ENCODE data around the gene TRMT10C.

TRMT10C gene

GRCh38 chr3:101561630-101562328 is at the start of gene TRMT10C:
Gene TRMT10C (plus strand): TSS chr3:101561868. CDS start chr3:101564782, 2,914 bp downstream.
- peak within 1 kb of the TSS; percentile 77; the same call in 1 of the 2 replicates for H2AFZ ChIP-seq (ENCODE audit: low read depth, low read length)
- H3K27me3 ChIP-seq (ENCODE audit: low read depth, low read length), result no peaks in the 10 kb centered on the region
- H3K36me3 ChIP-seq (replicated peaks; ENCODE audit: low read depth, low read length), result peaks cover 36% of the 10 kb centered on the region
- TF ChIP-seq CTCF (IDR thresholded peaks at IDR 0.05; ENCODE audit: low read depth, low read length), result no peak
- TF ChIP-seq EZH2phosphoT487 (IDR thresholded peaks at IDR 0.05; ENCODE audit: low read depth), result no peak
- H3K4me1 ChIP-seq (ENCODE audit: low read length), result peaks cover 26% of the 10 kb centered on the region
- no peaks in the 10 kb centered on the region for H3K9me3 ChIP-seq (ENCODE audit: insufficient read depth, low read length)
- peaks cover 54% of the 10 kb centered on the region for H3K79me2 ChIP-seq (ENCODE audit: low read length)
- peak within 1 kb of the TSS; percentile 88 for H3K9ac ChIP-seq (ENCODE audit: low read length)
- peaks cover 32% of the 10 kb centered on the region for H4K20me1 ChIP-seq (ENCODE audit: insufficient read depth, low read length)
- H3K4me2 ChIP-seq (ENCODE audit: low read length), result peak within 1 kb of the TSS; percentile 92
- H3K4me3 ChIP-seq (ENCODE audit: low read length), result peak within 1 kb of the TSS; percentile 96
- H3K27ac ChIP-seq (ENCODE audit: low read length), result peak within 1 kb of the TSS; percentile 70

- Histone ChIP-seq H3K4me1 (ENCODE audit: low read length) (peaks cover 21% of the 10 kb centered on the region), H3K4me2 (ENCODE audit: low read length) (peak overlapping the region; percentile 77), H3K79me2 (ENCODE audit: low read length) (peaks cover 8% of the 10 kb centered on the region; the same call in 1 of the 2 replicates), H3K27me3 (ENCODE audit: low read depth, low read length) (no peaks in the 10 kb centered on the region), H4K20me1 (ENCODE audit: insufficient read depth, low read length) (no peaks in the 10 kb centered on the region), H3K27ac (ENCODE audit: low read length) (peak overlapping the region; percentile 67; the same call in 1 of the 2 replicates), H3K9ac (ENCODE audit: low read length) (peak overlapping the region; percentile 73), H3K36me3 (replicated peaks; ENCODE audit: low read depth, low read length) (no peaks in the 10 kb centered on the region), H3K4me3 (ENCODE audit: low read length) (peak overlapping the region; percentile 82), H2AFZ (ENCODE audit: low read depth, low read length) (peak overlapping the region; percentile 81), H3K9me3 (ENCODE audit: insufficient read depth, low read length) (no peaks in the 10 kb centered on the region)
- no peak for TF ChIP-seq CTCF (IDR thresholded peaks at IDR 0.05; ENCODE audit: low read depth, low read length)
- TF ChIP-seq EZH2phosphoT487 (IDR thresholded peaks at IDR 0.05; ENCODE audit: low read depth), result no peak
Measured at GRCh38 chr3:101512396-101512645, 49.3 kb upstream of the TRMT10C start.

- no peaks in the 10 kb centered on the region for H3K27me3 ChIP-seq (ENCODE audit: low read depth, low read length)
- peak within 1 kb of the TSS; percentile 77 for H3K4me2 ChIP-seq (ENCODE audit: low read length)
- H3K36me3 ChIP-seq (replicated peaks; ENCODE audit: low read depth, low read length), result no peaks in the 10 kb centered on the region
- H3K27ac ChIP-seq (ENCODE audit: low read length), result peak within 1 kb of the TSS; percentile 67
- H3K79me2 ChIP-seq (ENCODE audit: low read length), result peaks cover 8% of the 10 kb centered on the region; the same call in 1 of the 2 replicates
- H3K4me3 ChIP-seq (ENCODE audit: low read length), result peak within 1 kb of the TSS; percentile 82
- H3K4me1 ChIP-seq (ENCODE audit: low read length), result peaks cover 27% of the 10 kb centered on the region
- H2AFZ ChIP-seq (ENCODE audit: low read depth, low read length), result peak within 1 kb of the TSS; percentile 94
- peak within 1 kb of the TSS; percentile 73 for H3K9ac ChIP-seq (ENCODE audit: low read length)
- no peaks in the 10 kb centered on the region for H4K20me1 ChIP-seq (ENCODE audit: insufficient read depth, low read length)
- no peak for TF ChIP-seq EZH2phosphoT487 (IDR thresholded peaks at IDR 0.05; ENCODE audit: low read depth)
- no peak for TF ChIP-seq CTCF (IDR thresholded peaks at IDR 0.05; ENCODE audit: low read depth, low read length)
- no peaks in the 10 kb centered on the region for H3K9me3 ChIP-seq (ENCODE audit: insufficient read depth, low read length)
Measured at GRCh38 chr3:101512646-101513418, 48.8 kb upstream of the TRMT10C start, which contains the start of gene SENP7. Gene SENP7 (minus strand): TSS chr3:101513212. CDS start chr3:101513130, 82 bp downstream.

- H3K36me3 ChIP-seq (replicated peaks; ENCODE audit: low read depth, low read length), result no peaks in the 10 kb centered on the region
- peaks cover 31% of the 10 kb centered on the region for H3K4me1 ChIP-seq (ENCODE audit: low read length)
- peak overlapping the region; percentile 82 for H3K4me3 ChIP-seq (ENCODE audit: low read length)
- H3K27me3 ChIP-seq (ENCODE audit: low read depth, low read length), result no peaks in the 10 kb centered on the region
- H4K20me1 ChIP-seq (ENCODE audit: insufficient read depth, low read length), result no peaks in the 10 kb centered on the region
- H3K4me2 ChIP-seq (ENCODE audit: low read length), result peak overlapping the region; percentile 77
- peaks cover 8% of the 10 kb centered on the region; the same call in 1 of the 2 replicates for H3K79me2 ChIP-seq (ENCODE audit: low read length)
- H3K9ac ChIP-seq (ENCODE audit: low read length), result peak overlapping the region; percentile 73
- peak overlapping the region; percentile 94 for H2AFZ ChIP-seq (ENCODE audit: low read depth, low read length)
- no peak for TF ChIP-seq CTCF (IDR thresholded peaks at IDR 0.05; ENCODE audit: low read depth, low read length)
- no peak for TF ChIP-seq EZH2phosphoT487 (IDR thresholded peaks at IDR 0.05; ENCODE audit: low read depth)
- H3K27ac ChIP-seq (ENCODE audit: low read length), result peak overlapping the region; percentile 67
- no peaks in the 10 kb centered on the region for H3K9me3 ChIP-seq (ENCODE audit: insufficient read depth, low read length)
Measured at GRCh38 chr3:101513419-101513986, 48.2 kb upstream of the TRMT10C start.

Measured in OCI-LY3 (cell line).